GM18498 (cell line): ENCODE results near the gene CYP27A1.
"Not testable (repeated sequence)": the region's sequence is repeated elsewhere in the genome, so short reads cannot be mapped to it uniquely, and the experiment has no call there.

Source experiments
- ATAC-seq: cut with Tn5 transposase; IDR thresholded peaks from one replicate; pipeline ENCODE4 v1.9.1; 2021; ENCODE audit warnings: mild to moderate bottlenecking, moderate library complexity; ENCODE audit not compliant: unreplicated experiment

The CYP27A1 gene

DNA sequence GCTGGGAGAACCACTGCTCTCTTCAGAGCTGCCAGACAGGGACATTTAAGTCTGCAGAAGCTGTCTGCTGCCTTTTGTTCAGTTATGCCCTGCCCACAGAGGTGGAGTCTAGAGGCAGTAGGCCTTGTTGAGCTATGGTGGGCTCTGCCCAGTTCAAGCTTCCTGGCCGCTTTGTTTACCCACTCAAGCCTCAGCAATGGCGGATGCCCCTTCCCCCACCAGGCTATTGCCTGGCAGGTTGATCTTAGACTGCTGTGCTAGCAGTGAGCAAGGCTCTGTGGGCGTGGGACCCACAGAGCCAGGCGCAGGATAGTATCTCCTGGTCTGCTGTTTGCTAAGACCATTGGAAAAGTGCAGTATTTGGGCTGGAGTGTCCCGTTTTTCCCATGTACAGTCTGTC is 9.2 kb upstream of the CYP27A1 start:
- not testable (repeated sequence) for ATAC-seq

DNA sequence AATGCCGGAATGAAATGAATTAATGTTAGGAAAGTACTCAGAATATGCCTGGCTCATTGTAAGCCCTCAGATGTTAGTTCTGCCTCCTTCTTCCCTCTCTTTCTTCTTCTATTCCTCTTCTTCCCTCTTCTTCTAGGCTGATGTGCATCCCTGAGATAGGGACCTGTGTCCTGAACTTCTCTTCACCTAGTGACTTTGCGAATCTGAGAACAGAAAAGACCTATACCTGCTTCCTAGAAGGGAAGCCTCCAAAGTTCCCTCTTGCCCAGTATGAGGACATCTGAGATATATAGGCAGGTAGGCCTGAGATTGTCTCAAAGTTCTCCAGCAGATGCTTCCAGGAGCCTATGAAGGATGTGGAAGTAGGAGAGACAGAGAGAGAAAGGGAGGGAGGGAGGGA is 8.1 kb upstream of the CYP27A1 start:
- ATAC-seq: no peak

DNA sequence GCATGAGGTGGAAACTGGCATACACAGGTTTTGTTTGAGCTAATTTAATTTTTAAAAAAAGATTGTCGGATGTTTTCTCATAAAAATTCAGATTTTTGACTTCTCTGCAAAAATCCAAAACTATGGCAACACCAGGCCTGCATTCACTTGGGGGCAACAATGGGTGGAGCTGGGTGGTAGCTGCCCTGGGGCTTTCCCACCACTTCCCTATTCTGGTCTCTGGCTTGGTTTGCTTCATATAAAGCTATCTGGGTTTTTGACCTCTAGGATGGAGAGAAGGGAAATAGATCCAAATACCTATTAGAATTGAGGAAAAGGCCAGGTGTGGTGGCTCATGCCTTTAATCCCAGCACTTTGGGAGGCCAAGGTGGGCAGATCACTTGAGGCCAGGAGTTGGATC is 5.5 kb upstream of the CYP27A1 start:
- ATAC-seq: no peak

DNA sequence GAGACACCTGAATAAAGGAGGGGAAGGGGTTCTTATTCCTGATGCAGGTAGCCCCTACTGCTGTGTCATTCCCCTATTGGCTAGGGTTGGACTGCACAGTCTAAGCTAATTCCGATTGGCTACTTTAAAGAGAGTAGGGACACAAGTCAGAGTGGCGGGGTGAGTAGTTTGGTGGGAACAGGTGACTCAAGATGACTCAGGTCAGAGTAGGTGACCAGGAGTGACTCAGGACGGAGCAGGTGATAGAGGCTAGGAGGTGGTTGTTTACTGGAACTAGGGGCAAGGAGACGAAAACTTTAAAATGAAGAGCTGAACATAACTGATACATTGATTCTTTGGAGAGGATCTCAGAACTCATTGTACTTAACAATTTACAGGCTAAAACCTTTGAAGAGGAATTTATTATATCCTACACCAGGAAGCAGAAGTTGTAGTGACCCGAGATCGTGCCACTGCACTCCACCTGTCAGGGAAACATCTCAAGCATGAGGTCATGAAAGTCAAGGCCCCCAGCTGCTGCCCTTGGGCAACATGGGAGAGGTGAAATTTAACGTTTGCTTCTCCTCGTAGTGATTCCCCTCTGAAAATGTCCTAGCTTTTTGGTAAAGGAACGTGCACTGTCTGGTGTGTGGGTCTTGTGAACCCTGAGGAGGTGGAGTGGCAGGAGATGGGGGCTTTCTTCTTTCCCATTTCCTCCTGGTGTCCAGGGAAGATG is 4.5 kb upstream of the CYP27A1 start:
- no peak for ATAC-seq

DNA sequence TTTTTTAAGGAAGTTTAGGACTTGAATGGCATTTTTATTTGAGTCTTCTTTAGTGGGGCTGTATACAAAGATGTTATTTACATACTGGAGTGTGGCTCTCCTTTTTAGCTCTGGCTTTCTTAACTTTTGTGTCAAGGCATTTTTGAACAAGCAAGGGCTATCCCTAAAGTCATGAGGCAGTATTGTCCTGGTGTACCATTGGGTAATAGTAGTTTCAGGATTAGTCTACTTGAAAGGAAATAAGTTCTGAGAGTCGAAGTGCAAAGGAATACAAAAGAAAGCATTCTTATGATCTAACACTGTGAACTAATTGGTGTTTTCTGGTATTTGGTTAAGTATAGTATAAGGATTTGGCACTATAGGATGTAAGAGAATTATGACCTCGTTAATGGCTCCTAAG is 1.9 kb upstream of the CYP27A1 start:
- no peak for ATAC-seq

DNA sequence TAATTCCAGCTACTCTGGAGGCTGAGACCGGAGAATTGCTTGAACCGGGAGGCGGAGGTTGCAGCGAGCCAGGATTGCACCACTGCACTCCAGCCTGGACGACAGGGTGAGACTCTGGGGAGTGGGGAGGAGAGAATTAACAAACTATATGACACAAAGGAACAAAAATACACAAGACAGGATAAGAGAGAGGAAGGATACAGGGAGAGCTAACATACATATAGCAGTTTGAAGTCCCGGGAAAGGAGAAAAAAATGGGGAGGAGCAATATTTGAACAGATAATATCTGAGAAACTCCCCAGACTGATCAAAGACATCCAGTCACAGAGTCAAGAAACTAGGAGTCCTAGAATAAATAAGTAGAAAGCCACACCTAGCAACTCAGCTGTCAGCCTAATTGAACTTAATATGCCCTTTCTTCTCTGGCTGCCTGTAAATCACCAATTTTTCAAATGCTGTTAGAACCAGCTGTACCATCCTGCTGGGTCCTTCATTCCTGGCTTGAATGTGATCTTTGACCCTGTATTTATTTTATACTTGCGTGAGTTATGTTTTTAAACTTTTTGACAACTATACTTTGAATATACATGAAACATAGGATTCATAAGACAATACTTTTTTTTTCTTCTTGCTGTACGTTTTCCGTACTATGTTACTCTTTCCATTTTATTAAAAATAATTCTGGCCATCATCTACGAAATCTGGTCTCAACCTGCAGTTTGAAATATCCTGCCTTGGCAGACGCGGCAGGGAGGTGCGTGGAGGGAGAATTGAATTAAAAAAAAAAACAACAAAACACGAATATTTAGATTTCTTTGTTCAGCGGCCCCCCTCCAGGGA is 876 bp upstream of the CYP27A1 start:
- ATAC-seq: no peak

DNA sequence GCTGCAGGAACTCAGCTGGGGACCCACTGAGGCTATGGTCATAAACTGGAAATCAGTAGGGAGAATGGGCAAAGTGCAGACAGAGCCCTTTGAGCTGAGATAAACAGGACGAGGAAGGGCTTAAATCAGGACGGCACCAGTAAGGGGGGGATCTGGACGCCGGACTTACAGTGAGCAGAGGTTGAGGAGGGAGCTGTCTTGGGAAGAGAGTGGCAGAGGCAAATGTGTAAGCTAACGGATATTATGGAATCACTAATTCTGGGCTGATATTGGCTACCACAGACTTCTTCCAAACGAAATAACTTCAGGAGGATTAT is 539 bp downstream of the CYP27A1 start:
- no peak for ATAC-seq

DNA sequence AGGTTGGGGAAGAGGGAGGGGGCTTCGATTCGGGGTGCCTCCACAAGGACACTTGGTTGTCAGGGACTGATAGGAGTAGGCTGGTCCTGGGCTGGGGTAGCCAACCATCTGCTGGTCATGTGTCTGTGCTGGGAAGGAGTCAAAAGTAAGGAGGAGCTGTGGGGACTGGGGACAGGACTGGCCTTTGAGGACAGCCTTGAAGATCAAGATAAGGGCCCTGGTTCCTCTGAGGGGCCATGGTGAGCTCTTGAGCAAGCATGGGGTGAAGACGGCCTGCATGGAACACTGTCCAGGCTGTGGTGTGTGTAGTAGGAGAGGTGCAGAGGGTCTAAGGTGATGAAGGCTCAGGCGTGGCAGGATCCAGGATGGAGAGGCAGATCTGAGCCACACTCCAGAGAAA is 1.7 kb downstream of the CYP27A1 start:
- ATAC-seq: no peak

DNA sequence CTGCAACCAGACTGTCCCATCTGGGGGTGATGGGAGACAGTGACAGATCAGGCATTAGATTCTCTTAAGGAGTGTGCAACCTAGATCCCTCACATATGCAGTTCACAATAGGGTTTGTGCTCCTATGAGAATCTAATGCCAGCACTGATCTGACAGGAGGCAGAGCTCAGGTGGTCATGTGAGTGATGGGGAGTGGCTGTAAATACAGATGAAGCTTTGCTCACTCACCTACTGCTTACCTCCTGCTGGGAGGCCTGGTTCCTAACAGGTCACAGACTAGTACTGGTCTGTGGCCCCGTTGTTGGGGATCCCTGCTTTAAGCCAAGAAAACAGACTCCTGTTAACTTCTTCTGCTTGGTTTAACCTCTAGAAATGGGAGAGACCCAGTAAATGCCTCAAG is 3.2 kb downstream of the CYP27A1 start:
- no peak for ATAC-seq

DNA sequence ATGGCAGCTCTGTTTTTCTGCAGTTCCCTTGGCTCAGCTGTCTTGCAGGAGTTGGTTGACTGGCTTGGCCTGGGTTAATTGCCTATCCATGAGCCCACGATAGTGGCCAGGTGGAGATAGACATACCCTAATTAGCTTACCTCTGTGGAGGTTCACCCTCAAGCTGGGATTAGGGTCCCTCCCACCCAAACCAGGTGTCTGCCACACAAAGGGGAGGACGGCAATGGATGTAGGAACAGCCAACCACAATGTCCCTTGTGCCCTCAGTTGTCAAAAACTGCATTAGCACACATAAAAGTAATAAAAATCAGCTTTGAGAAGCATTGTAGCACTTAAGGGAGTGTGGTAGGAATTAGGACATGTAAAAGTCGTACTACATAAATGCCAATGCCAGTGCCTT is 4.2 kb downstream of the CYP27A1 start:
- no peak for ATAC-seq

DNA sequence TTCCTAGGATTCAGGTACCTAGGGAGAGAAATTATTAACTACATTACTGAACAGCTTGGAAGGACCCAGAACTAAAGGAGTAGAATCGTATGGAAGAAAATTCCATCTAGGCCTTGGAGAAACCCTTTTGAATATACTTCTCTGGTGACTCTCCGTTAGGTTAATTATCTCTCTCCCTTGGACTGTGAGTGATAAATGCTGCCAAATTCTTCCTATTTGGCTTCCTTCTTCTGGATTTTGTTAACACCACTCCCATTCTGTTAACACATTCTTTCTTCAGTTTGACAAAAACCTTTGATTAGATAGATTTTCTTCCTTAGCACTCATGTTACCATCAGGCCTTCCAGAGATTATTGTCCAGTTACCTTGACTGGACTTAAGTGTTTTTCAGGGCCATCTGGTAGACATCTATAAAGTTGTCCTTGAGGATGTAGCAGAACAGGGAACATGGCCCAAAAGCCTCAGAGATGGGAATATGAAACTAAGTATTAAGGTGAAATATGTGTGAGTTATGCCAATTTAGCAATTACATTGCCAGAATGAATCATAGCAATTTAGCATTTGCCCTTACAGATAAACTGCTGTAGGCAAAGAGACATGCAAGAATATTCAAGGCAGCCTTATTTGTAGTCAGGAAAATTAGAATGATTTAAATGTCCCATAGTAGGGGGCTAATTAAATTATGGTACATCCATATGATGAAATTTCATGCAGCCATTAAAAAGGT is 6.7 kb downstream of the CYP27A1 start:
- no peak for ATAC-seq

DNA sequence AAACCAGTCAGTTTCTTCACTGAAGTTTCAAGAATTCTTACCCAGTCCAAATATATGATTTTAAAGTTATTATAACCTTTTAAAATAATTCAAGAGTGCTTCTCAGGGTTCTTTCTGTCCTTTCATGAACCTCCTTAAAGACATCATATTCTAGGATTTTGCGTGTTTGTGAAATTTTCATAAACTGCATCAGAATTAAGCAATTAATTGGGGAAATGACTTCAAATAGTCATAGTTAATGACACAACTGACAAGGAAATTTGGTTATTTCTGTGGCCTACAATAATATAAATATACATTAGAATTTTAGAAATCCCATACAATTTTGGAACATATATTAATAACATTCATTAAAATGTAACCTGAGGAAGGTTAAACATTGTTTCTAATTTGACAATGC is 10.5 kb downstream of the CYP27A1 start:
- ATAC-seq: no peak

DNA sequence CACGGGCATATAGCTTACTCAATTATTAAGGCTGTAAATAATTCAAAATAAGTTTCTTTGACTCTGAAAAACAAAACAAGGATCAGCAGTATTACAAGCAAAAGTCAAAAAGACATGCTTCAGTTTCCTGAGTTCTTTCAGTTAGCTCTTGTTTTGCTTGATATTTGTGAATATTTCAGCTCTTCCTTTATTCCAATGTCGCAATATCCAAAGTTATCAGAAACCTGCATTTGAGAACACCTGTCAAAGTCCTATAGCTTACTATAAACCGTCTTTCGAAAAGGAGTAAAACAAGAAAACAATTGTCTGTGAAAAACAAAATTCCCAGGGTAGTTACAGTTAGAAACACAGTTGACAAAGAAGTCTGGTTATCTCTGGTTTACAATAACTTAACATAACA is 14.7 kb downstream of the CYP27A1 start:
- no peak for ATAC-seq

DNA sequence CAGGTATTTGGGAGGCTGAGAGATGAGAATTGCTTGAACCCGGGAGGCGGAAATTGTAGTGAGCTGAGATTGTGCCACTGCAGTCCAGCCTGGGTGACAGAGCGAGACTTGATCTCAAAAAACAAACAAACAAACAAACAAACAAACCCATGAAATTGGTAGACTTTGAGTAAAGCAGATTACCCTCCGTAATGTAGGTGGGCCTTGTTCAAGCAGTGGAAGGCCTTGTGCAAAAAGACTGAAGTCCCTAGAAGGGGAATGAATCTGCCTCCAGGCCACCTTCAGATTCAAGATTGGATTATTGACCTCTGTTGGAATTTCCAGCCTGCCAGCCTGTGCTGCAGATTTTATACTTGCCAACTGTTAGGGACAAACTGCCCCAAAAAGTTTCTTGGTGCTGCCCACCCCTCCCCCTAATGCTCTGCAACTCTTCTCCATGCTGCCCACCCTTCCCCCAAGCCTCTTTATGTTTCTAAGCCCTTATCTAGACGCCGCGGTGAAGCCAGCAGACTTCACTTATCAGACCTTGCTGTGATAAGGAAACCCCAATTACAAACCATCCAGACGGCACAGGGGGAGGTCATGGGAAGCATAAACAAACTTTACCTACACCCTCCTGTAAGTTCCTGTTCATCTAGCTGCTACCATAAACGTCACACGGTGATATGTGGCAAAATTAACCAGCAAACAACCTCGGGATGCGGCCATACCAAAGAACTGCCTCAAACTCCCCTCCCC is 17.0 kb downstream of the CYP27A1 start:
- ATAC-seq: no peak

DNA sequence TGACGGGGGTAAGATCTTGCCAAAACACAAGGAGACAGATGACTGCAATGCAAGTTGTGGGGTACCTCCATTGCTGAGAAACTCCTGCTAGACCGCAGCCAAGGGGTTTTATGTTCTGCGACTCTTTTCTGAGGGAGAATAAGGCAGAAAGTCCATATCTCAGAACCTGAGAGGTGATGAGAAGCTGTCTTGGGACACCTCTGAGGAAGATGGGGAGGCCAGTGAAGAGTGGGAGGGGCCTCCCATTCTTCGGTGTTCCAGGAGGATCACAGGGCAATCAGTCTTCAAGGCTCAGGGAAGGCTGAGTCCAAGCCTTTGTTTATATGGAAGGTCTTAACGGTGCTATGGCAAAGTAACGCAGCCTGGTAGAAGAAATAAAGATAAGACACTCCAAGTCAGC is 18.0 kb downstream of the CYP27A1 start:
- no peak for ATAC-seq

DNA sequence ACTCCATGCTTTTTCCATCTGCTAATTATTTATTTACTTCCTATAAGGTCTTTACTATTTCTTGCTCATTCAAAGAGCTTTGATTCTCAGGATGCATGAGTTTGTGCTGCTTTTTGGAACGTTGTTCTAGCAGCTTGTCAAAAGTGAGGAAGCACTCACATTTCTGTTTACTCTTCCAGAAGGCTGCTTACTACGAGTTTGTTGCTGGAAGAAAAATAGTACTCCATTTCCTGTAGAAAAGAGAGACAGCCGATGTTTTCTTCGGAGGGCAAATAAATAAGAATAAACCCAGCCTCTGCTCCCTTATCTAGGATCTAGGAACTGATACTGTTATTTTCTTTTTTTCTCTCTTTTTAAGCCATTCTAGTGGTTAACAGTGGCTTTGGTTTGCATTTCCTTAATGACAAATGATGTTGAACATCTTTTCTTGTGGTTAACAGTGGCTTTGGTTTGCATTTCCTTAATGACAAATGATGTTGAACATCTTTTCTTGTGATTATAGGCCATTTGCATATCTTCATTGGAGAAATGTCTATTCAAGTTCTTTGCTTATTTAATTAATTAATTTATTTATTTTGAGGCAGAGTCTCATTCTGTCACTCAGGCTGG is 20.5 kb downstream of the CYP27A1 start:
- no peak for ATAC-seq

DNA sequence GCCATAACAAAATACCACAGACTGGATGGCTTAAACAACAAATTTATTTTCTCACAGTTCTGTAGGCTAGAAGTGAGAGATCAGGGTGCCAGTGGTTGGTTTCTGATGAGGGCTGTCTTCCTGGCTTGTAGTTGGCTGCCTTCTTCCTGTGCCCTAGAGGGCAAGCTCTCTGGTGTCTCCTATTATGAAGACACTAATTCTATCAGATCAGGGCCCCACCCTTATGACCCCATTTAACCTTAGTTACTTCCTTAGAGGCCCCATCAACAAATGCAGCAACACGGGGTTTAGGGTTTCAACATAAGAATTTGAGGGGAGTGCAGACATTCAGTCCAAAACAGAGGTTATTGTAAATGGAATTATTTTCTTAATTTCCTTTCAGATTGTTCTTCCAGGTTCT is 22.9 kb downstream of the CYP27A1 start:
- no peak for ATAC-seq

DNA sequence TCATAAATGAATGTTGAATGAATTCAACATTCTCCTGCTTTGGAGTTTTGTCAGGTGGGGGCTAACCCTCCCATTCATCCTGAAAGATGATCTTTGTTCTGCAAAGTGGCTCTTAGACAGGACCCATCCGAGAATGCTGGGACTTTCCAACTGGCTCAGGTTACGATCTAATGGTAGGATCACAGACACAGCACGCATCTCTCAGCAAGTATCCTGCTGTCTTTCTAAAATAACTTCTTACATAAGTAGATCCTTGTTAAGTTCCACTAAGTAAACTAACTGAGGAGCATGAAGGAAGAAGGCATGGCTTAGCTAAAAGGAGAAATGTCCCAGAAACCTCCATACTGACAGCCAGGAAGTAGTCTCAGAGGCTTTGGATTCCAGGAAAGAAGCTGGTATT is 23.7 kb downstream of the CYP27A1 start:
- no peak for ATAC-seq

DNA sequence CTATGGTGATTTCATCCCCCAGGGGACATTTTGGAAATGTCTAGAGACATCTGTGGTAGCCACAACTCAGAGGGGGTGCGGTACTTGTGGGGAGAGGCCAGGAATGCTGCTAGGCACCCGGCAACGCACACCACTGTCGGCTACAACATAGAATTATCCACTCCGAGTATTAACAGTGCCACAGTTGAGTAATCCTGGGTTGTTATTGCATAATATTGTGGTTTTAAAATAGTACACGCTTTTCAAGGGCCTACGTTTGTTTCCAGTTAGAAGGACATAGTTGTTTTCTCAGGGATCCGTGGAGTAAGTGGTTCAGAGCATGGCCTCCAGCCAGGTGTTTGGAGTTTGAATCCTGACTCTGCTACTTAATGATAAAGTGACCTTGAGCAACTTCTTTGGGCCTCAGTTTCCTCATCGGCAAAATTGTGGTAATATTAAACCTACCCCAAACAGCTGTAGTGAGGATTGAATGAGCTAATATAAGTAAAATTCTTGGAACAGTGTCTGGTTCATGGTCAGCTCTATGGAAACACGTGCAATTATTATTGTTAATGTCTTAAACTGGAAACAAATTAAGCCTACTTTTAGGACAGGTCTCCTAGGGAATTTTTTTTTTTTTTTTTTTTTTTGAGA is 24.5 kb downstream of the CYP27A1 start:
- no peak for ATAC-seq

DNA sequence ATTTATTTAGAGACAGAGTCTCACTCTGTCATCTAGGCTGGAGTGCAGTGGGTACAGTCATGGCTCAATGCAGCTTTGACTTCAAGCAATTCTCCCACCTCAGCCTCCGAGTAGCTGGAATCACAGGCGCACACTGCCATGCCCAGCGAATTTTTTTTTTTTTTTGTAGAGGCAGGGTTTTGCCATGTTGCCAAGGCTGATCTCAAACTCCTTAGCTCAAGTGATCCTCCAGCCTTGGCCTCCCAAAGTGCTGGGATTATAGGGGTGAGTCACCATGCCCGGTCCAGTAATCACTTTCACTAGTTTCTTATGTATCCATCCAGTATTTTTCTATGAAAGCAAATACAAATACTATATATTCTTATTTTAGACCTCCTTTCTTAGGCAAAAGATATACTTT is 25.7 kb downstream of the CYP27A1 start:
- ATAC-seq: no peak
